Ovary (tissue), 9 donors: Measurements from ENCODE around the gene USF1. TPM values are rescaled to one million over a fixed set of nuclear protein-coding genes. Genes with fewer than 3 reads are reported as not detected.
"Not testable (repeated sequence)": the region's sequence is repeated elsewhere in the genome, so short reads cannot be mapped to it uniquely, and the experiment has no call there.

ENCODE experiments used
- DNase-seq, 5 donors: peaks; one replicate each; pipeline ENCODE4 v3.0.0-alpha.2; 2019 to 2020
- H3K27ac ChIP-seq, 2 donors: fragments of 200-600 bp; one replicate each; pipeline versions ENCODE4 v1.5.1 to v1.8.0; 2019 to 2022
- H3K27me3 ChIP-seq: fragments of 200-600 bp; one replicate; pipeline ENCODE4 v1.8.0; 2022
- H3K36me3 ChIP-seq: fragments of 200-600 bp; sonication (generic); one replicate; pipeline ENCODE4 v1.5.1; 2019
- H3K4me1 ChIP-seq: one replicate; pipeline ENCODE4 v1.8.1; 2013; ENCODE audit warnings: mild to moderate bottlenecking, moderate library complexity; ENCODE audit not compliant: insufficient read depth
- H3K4me3 ChIP-seq: fragments of 200-600 bp; sonication (generic); one replicate; pipeline ENCODE4 v1.5.1; 2017
- H3K9me3 ChIP-seq, 2 donors: fragments of 200-600 bp in 1 of 2; sonication (generic) in 1 of 2; one replicate each; pipeline versions ENCODE4 v1.5.1 to v1.8.1; 2013 to 2019; ENCODE audit warnings: mild to moderate bottlenecking in 1 of 2, moderate library complexity in 1 of 2
- EP300 ChIP-seq: sonication (generic); formaldehyde crosslinking; IDR thresholded peaks from one replicate; pipeline ENCODE4 v1.6.1; 2017; ENCODE audit warnings: antibody characterized with exemption
- POLR2A ChIP-seq: fragments of 450-650 bp; IDR thresholded peaks from one replicate; pipeline ENCODE4 v1.6.1; 2017; ENCODE audit warnings: antibody characterized with exemption, mild to moderate bottlenecking, moderate library complexity
- WGBS, 3 donors: extraction: QIAGEN DNeasy Blood & Tissue Kit in 1 of 3; methylation state at CpG; one replicate each; pipeline versions ENCODE4 v1.1.5 to v1.1.7; 2013 to 2017; 5-methylcytosine and 5-hydroxymethylcytosine counted together
- intact Hi-C, 4 donors: fragments of 100-400 bp; cut with DNase I; formaldehyde crosslinking; loops; one replicate each; pipeline versions ENCODE4 v1.11.0 to v1.15.1; 2022 to 2023
- polyA plus RNA-seq, 2 donors: library from polyadenylated mRNA; stranded (reverse); fragments of 200-250 nt in 1 of 2; fragments of 350-450 nt in 1 of 2; fragmentation: Illumina TruSeq in 1 of 2; extraction: RNeasy Lipid Tissue Mini Kit (QIAGEN cat#74804) in 1 of 2; gene quantifications; one replicate each; pipeline ENCODE4 v1.2.3, GENCODE V29; 2013 to 2014
- total RNA-seq, 7 donors: library from RNA; depleted of rRNA in 2 of 7; stranded (reverse); fragments of >200 nt in 2 of 7; fragmentation: NEBNext Ultra II Directional in 3 of 7; extraction: Animal tissue kit (Norgen Biotek cat#: 25700) in 3 of 7; gene quantifications; one replicate each; pipeline versions ENCODE4 v1.1.0 to v1.2.4, GENCODE V29; 2016 to 2023
- TF ChIP-seq, protein P1 (sequence below), 3 donors: fragments of 450-650 bp in 2 of 3; fragments of 200-600 bp in 1 of 3; IDR thresholded peaks; one replicate each; pipeline versions ENCODE4 v1.5.1 to v1.8.0; 2016 to 2022; ENCODE audit warnings: antibody characterized with exemption in 3 of 3, mild to moderate bottlenecking in 1 of 3
- donor health status: DM: no; HTN: no; CAD: no; lungs with moderate emphysema.
- donor health status: DM: no; HTN: no; CAD: no.
- donor health status: Bipolar disorder and iron deficiency.
- donor health status: DM: yes; HTN: yes; CAD: no.
- donor health status: DM: no; HTN: no; CAD: no.
- donor health status: DM: yes; HTN: yes; CAD: no.

USF1 gene
- total and polyA plus RNA-seq, 9 donors, result 28.1 to 54.8 (median 44.0) TPM

DNA sequence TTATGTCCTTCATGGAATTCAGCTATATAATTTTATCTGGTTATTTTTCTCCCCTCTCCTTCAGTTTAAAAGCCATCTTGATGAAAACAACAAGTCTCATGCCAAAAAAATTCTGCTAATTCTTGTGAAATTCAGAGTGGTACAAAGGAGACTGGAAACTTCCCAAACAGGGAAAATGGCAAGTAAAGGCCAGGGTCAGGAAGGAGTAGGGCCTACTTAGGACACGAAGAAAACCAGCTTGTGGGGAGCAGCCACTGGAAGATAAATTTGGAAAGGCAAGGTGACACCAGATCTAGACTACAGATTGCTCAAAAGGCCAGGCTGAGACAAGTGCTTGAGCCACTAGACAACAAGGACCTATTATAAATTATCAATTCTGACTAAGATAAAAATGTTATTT, 13.4 kb downstream of the USF1 start:
- no peaks in the 10 kb centered on the region for H3K4me1 ChIP-seq
- H3K27ac ChIP-seq, result no peak overlapping the region
- no peak for TF ChIP-seq POLR2A
- TF ChIP-seq, protein P1, sequence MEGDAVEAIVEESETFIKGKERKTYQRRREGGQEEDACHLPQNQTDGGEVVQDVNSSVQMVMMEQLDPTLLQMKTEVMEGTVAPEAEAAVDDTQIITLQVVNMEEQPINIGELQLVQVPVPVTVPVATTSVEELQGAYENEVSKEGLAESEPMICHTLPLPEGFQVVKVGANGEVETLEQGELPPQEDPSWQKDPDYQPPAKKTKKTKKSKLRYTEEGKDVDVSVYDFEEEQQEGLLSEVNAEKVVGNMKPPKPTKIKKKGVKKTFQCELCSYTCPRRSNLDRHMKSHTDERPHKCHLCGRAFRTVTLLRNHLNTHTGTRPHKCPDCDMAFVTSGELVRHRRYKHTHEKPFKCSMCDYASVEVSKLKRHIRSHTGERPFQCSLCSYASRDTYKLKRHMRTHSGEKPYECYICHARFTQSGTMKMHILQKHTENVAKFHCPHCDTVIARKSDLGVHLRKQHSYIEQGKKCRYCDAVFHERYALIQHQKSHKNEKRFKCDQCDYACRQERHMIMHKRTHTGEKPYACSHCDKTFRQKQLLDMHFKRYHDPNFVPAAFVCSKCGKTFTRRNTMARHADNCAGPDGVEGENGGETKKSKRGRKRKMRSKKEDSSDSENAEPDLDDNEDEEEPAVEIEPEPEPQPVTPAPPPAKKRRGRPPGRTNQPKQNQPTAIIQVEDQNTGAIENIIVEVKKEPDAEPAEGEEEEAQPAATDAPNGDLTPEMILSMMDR (IDR thresholded peaks at IDR 0.05), result no peak
- TF ChIP-seq EP300, result no peak
- no peak overlapping the region for H3K4me3 ChIP-seq
- DNase-seq, result no peak
- intact Hi-C loops, result no loop called here
- H3K27me3 ChIP-seq, result no peaks in the 10 kb centered on the region
- 33 to 41% (median 33%) methylated on average over 1 of the region's 1 CpG for WGBS, 3 donors
- H3K36me3 ChIP-seq, result no peaks in the 10 kb centered on the region
- H3K9me3 ChIP-seq, result no peaks in the 10 kb centered on the region

DNA sequence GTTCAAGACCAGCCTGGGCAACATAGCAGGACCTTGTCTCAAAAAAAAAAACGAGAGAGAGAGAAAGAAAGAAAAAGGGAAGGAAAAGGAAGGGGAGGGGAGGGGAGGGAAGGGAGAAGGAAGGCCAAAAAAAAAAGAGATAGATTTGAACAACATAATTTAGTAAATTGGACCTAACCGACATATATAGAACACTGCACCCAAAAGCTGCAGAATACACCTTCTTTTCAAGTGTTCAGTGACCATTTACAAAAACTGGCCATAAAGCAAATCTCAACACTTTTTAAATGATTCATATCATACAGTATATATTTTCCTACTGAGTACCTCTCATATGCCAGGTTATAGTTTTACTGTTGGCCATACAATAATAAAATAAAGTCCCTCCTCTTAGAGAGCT, 13.9 kb downstream of the USF1 start:
- WGBS, 3 donors, result 71 to 81% (median 74%) methylated on average over 2 of the region's 2 CpGs
- no peak for DNase-seq
- Histone ChIP-seq H3K36me3 (no peaks in the 10 kb centered on the region), H3K4me1 (no peaks in the 10 kb centered on the region), H3K27ac (no peak overlapping the region), H3K27me3 (no peaks in the 10 kb centered on the region), H3K4me3 (no peak overlapping the region), H3K9me3 (no peaks in the 10 kb centered on the region)
- no peak for TF ChIP-seq POLR2A
- TF ChIP-seq, protein P1 (IDR thresholded peaks at IDR 0.05), result no peak
- TF ChIP-seq EP300, result no peak
- intact Hi-C loops, result no loop called here

DNA sequence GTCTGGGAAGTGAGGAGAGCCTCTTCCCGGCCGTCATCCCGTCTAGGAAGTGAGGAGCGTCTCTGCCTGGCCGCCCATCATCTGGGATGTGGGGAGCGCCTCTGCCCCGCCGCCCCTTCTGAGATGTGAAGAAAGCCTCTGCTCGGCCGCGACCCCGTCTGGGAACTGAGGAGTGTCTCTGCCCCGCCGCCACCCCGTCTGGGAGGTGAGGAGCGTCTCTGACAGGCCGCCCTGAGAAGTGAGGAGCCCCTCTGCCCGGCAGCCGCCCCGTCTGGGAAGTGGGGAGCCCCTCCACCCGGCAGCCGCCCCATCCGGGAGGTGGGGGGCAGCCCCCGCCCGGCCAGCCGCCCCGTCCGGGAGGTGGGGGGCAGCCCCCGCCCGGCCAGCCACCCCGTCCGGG, 16.3 kb downstream of the USF1 start:
- H3K27me3 ChIP-seq, H3K4me1 ChIP-seq, H3K36me3 ChIP-seq, H3K27ac ChIP-seq, DNase-seq, H3K9me3 ChIP-seq, H3K4me3 ChIP-seq, intact Hi-C loops: not testable (repeated sequence)
- 97 to 98% (median 97%) methylated on average over 26 to 32 of the region's 32 CpGs for WGBS, 3 donors

DNA sequence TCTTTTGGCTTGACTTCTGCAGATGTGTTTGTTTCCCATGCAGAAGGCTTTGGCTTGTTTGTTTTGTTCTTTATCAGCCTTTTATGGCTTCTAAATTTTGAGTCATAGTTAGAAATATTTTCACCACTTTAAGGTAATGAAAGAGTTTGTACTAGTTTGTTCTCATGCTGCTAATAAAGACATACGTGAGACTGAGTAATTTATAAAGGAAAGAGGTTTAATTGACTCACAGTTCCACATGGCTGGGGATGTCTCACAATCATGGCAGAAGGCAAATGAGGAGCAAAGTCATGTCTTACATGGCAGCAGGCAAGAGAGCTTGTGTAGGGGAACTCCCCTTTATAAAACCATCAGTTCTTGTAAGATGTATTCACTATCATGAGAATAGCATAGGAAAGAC, 18.8 kb downstream of the USF1 start:
- H3K27me3 ChIP-seq, H3K4me3 ChIP-seq, DNase-seq, H3K27ac ChIP-seq, H3K9me3 ChIP-seq, H3K36me3 ChIP-seq, intact Hi-C loops, H3K4me1 ChIP-seq: not testable (repeated sequence)
- 58 to 69% (median 62%) methylated on average over 1 of the region's 1 CpG for WGBS, 3 donors

- H3K4me1 ChIP-seq, intact Hi-C loops, H3K4me3 ChIP-seq, H3K27ac ChIP-seq, H3K27me3 ChIP-seq, H3K9me3 ChIP-seq, DNase-seq, H3K36me3 ChIP-seq: not testable (repeated sequence)
- WGBS, 3 donors, result 90 to 95% (median 94%) methylated on average over 12 of the region's 12 CpGs
Measured at GRCh38 chr1:161022432-161022831, 23.3 kb downstream of the USF1 start.

DNA sequence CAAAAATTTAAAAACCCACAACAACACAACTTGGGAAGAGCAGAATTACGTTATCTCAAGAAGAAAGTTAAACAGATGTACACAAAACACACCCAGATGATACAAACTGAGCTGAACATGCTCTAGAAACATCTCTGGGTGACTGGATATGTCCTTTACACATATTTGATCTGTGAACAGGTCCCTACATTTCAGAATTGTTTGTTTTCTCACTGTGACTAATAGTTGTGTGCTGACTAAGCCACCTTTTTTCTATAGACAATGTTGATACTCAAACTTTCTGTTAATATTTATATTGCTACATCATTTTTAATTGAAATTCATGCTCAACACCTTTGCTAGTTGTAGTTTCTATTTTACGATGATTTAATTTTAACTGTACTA, 23.8 kb downstream of the USF1 start:
- WGBS, 3 donors, result 84 to 92% (median 84%) methylated on average over 2 of the region's 2 CpGs
- no peak for DNase-seq
- Histone ChIP-seq H3K36me3 (no peaks in the 10 kb centered on the region), H3K9me3 (no peaks in the 10 kb centered on the region), H3K27ac (no peak overlapping the region), H3K4me1 (peaks cover 2% of the 10 kb centered on the region), H3K4me3 (no peak overlapping the region), H3K27me3 (no peaks in the 10 kb centered on the region)
- TF ChIP-seq POLR2A, result no peak
- TF ChIP-seq, protein P1 (IDR thresholded peaks at IDR 0.05), result no peak
- TF ChIP-seq EP300, result no peak
- intact Hi-C loops, result no loop called here
